Middle frontal gyrus (tissue), 1 donor: ENCODE results near the gene MRGPRX2.

Experiments
- DNase-seq: peaks from one replicate; pipeline ENCODE4 v3.0.0-alpha.2; 2015; ENCODE audit warnings: low spot score; ENCODE audit errors: extremely low spot score

Gene MRGPRX2

GRCh38 chr11:19060629-19061028 is at the start of gene MRGPRX2:
TSS of gene MRGPRX2 (minus strand) at chr11:19060717. CDS start at chr11:19056402, 4,315 bp downstream.
- no peak for DNase-seq

- DNase-seq, result no peak
Observed at GRCh38 chr11:19110295-19110694, 49.8 kb upstream of the MRGPRX2 start.

- no peak for DNase-seq
Observed at GRCh38 chr11:19107125-19107524, 46.6 kb upstream of the MRGPRX2 start.

GRCh38 chr11:19105011-19105410 is 44.5 kb upstream of the MRGPRX2 start:
- no peak for DNase-seq

GRCh38 chr11:19102521-19102900 is 42.0 kb upstream of the MRGPRX2 start:
- DNase-seq, result no peak

- DNase-seq, result no peak
Observed at GRCh38 chr11:19101796-19102520, 41.4 kb upstream of the MRGPRX2 start.

- DNase-seq, result no peak
Observed at GRCh38 chr11:19100885-19101284, 40.4 kb upstream of the MRGPRX2 start.

- DNase-seq, result no peak
Observed at GRCh38 chr11:19099093-19099492, 38.6 kb upstream of the MRGPRX2 start.

GRCh38 chr11:19094859-19095258 is 34.3 kb upstream of the MRGPRX2 start:
- no peak for DNase-seq

- no peak for DNase-seq
Observed at GRCh38 chr11:19093976-19094375, 33.5 kb upstream of the MRGPRX2 start.

- DNase-seq, result no peak
Observed at GRCh38 chr11:19092850-19093249, 32.3 kb upstream of the MRGPRX2 start.

GRCh38 chr11:19092342-19092741 is 31.8 kb upstream of the MRGPRX2 start:
- no peak for DNase-seq

GRCh38 chr11:19091366-19091765 is 30.8 kb upstream of the MRGPRX2 start:
- no peak for DNase-seq

GRCh38 chr11:19089421-19089820 is 28.9 kb upstream of the MRGPRX2 start:
- DNase-seq, result no peak

GRCh38 chr11:19088791-19089190 is 28.3 kb upstream of the MRGPRX2 start:
- DNase-seq, result no peak

- no peak for DNase-seq
Observed at GRCh38 chr11:19087658-19088057, 27.1 kb upstream of the MRGPRX2 start.

GRCh38 chr11:19084661-19085315 is 24.3 kb upstream of the MRGPRX2 start:
- no peak for DNase-seq

- DNase-seq, result no peak
Observed at GRCh38 chr11:19083166-19083565, 22.6 kb upstream of the MRGPRX2 start.

- no peak for DNase-seq
Observed at GRCh38 chr11:19080579-19080993, 20.1 kb upstream of the MRGPRX2 start.

- peak; percentile 22 for DNase-seq
Observed at GRCh38 chr11:19079643-19080440, 19.3 kb upstream of the MRGPRX2 start.

- no peak for DNase-seq
Observed at GRCh38 chr11:19077965-19078364, 17.4 kb upstream of the MRGPRX2 start.
